ENCODE results near the gene PPP1R11. TPM values are rescaled to one million over a fixed set of nuclear protein-coding genes. Genes with fewer than 3 reads are reported as not detected.

Gene PPP1R11
- total and polyA plus RNA-seq, 2 experiments from 2014 or later: 30.0 to 63.7 TPM

- H3K36me3 ChIP-seq: no peaks in the 10 kb centered on the region
- TF ChIP-seq, protein P1, sequence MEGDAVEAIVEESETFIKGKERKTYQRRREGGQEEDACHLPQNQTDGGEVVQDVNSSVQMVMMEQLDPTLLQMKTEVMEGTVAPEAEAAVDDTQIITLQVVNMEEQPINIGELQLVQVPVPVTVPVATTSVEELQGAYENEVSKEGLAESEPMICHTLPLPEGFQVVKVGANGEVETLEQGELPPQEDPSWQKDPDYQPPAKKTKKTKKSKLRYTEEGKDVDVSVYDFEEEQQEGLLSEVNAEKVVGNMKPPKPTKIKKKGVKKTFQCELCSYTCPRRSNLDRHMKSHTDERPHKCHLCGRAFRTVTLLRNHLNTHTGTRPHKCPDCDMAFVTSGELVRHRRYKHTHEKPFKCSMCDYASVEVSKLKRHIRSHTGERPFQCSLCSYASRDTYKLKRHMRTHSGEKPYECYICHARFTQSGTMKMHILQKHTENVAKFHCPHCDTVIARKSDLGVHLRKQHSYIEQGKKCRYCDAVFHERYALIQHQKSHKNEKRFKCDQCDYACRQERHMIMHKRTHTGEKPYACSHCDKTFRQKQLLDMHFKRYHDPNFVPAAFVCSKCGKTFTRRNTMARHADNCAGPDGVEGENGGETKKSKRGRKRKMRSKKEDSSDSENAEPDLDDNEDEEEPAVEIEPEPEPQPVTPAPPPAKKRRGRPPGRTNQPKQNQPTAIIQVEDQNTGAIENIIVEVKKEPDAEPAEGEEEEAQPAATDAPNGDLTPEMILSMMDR (IDR thresholded peaks at IDR 0.05; ENCODE audit: low read depth, low read length): no peak
- H3K27me3 ChIP-seq: no peaks in the 10 kb centered on the region
- H3K9me3 ChIP-seq (ENCODE audit: low read depth): no peaks in the 10 kb centered on the region
- no peak overlapping the region for H3K27ac ChIP-seq
- H3K4me3 ChIP-seq: no peak overlapping the region
- no peaks in the 10 kb centered on the region for H3K4me1 ChIP-seq (ENCODE audit: low read depth)
- DNase-seq (ENCODE audit: low read depth in 1 of 2, low spot score in 1 of 2): peak in 1 of 2 donors; percentile 22
Measured at GRCh38 chr6:30041821-30042220, 25.2 kb upstream of the PPP1R11 start.

GRCh38 chr6:30042476-30042875 is 24.5 kb upstream of the PPP1R11 start:
- H3K4me1 ChIP-seq (ENCODE audit: low read depth): no peaks in the 10 kb centered on the region
- no peaks in the 10 kb centered on the region for H3K36me3 ChIP-seq
- TF ChIP-seq, protein P1 (IDR thresholded peaks at IDR 0.05; ENCODE audit: low read depth, low read length): no peak
- H3K27ac ChIP-seq: no peak overlapping the region
- no peak overlapping the region for H3K4me3 ChIP-seq
- no peaks in the 10 kb centered on the region for H3K9me3 ChIP-seq (ENCODE audit: low read depth)
- H3K27me3 ChIP-seq: no peaks in the 10 kb centered on the region
- DNase-seq (ENCODE audit: low read depth in 1 of 2, low spot score in 1 of 2): no peak

DNA sequence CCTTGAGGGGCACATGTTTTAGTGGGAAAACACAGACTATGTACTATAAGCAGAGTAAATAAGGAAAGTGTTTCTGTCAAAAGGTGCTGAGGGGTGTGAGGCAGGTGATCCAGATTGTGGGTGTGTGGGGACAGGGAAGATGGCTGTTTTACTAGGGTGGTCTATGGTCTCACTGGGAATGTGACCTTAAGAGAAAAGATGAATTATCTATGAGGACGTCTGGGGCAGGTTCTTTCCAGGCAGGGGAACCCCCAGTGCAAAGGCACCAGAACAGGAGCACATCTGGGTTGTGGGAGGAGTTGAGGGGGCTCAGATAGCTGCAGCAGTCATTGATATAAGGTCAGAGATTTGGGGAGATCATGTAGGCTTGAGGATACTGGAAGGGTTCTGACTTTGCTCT is 24.1 kb upstream of the PPP1R11 start:
- Histone ChIP-seq H3K4me3 (no peak overlapping the region), H3K36me3 (no peaks in the 10 kb centered on the region), H3K27me3 (no peaks in the 10 kb centered on the region), H3K27ac (no peak overlapping the region), H3K9me3 (ENCODE audit: low read depth) (no peaks in the 10 kb centered on the region), H3K4me1 (ENCODE audit: low read depth) (no peaks in the 10 kb centered on the region)
- DNase-seq (ENCODE audit: low read depth in 1 of 2, low spot score in 1 of 2): no peak
- TF ChIP-seq, protein P1 (IDR thresholded peaks at IDR 0.05; ENCODE audit: low read depth, low read length): no peak

DNA sequence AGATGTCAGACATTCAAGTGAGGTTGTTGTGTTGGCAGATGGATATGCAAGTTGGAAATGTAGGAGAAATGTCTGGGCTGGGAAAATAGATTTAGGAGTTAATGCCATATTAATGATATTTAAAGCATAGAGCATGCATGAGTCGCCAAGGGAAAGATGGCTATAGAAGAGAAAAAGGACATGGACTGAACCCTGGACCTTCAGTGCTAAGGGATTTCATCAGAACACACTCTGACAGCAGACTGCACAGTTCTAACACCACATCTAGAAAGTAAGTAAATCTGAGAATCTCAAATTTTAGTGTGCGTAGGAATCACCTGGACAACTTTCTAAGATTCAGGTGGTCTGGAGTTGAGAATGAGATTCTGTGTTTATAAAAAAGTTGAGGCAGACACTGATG is 23.3 kb upstream of the PPP1R11 start:
- TF ChIP-seq, protein P1 (IDR thresholded peaks at IDR 0.05; ENCODE audit: low read depth, low read length): no peak
- Histone ChIP-seq H3K27me3 (no peaks in the 10 kb centered on the region), H3K4me3 (no peak overlapping the region), H3K4me1 (ENCODE audit: low read depth) (no peaks in the 10 kb centered on the region), H3K36me3 (no peaks in the 10 kb centered on the region), H3K9me3 (ENCODE audit: low read depth) (no peaks in the 10 kb centered on the region), H3K27ac (no peak overlapping the region)
- DNase-seq (ENCODE audit: low read depth in 1 of 2, low spot score in 1 of 2): no peak

- no peaks in the 10 kb centered on the region for H3K9me3 ChIP-seq (ENCODE audit: low read depth)
- peak in 1 of 2 donors; percentile 59 for DNase-seq (ENCODE audit: low read depth in 1 of 2, low spot score in 1 of 2)
- H3K27me3 ChIP-seq: no peaks in the 10 kb centered on the region
- H3K27ac ChIP-seq: no peak overlapping the region
- TF ChIP-seq, protein P1 (IDR thresholded peaks at IDR 0.05; ENCODE audit: low read depth, low read length): no peak
- H3K4me1 ChIP-seq (ENCODE audit: low read depth): no peaks in the 10 kb centered on the region
- H3K36me3 ChIP-seq: no peaks in the 10 kb centered on the region
- no peak overlapping the region for H3K4me3 ChIP-seq
Measured at GRCh38 chr6:30044630-30045029, 22.4 kb upstream of the PPP1R11 start.

DNA sequence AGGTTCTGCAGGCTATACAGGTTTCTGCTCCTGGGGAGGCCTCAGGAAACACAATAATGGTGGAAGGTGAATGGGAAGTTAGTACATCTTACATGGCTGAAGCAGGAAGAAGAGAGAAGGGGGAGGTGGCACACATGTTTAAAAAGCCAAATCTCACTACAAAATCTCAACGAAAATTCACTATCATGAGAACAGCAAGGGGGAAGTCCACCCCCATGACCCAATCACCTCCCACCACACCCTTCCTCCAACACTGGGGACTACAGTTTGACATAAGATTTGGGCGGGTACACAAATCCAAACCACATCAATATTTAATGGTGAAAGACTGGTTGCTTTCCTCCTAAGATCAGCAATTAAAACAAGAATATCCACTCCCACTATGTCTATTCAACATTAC is 19.8 kb upstream of the PPP1R11 start:
- H3K4me3 ChIP-seq: no peak overlapping the region
- no peaks in the 10 kb centered on the region for H3K4me1 ChIP-seq (ENCODE audit: low read depth)
- no peak overlapping the region for H3K27ac ChIP-seq
- H3K27me3 ChIP-seq: no peaks in the 10 kb centered on the region
- TF ChIP-seq, protein P1 (IDR thresholded peaks at IDR 0.05; ENCODE audit: low read depth, low read length): no peak
- H3K36me3 ChIP-seq: no peaks in the 10 kb centered on the region
- DNase-seq (ENCODE audit: low read depth in 1 of 2, low spot score in 1 of 2): no peak
- no peaks in the 10 kb centered on the region for H3K9me3 ChIP-seq (ENCODE audit: low read depth)

All from cardiac muscle cell (in vitro differentiated cells and primary cell).